ENCODE measurements around the gene ZBTB22. TPM values are rescaled to one million over a fixed set of nuclear protein-coding genes. Genes with fewer than 3 reads are reported as not detected.
A peak's percentile ranks its signal among the peaks of the same experiment; 100 is the strongest.

The ZBTB22 gene
- total RNA-seq, 2 experiments from 2014 or later = 11.0 to 12.1 TPM

DNA sequence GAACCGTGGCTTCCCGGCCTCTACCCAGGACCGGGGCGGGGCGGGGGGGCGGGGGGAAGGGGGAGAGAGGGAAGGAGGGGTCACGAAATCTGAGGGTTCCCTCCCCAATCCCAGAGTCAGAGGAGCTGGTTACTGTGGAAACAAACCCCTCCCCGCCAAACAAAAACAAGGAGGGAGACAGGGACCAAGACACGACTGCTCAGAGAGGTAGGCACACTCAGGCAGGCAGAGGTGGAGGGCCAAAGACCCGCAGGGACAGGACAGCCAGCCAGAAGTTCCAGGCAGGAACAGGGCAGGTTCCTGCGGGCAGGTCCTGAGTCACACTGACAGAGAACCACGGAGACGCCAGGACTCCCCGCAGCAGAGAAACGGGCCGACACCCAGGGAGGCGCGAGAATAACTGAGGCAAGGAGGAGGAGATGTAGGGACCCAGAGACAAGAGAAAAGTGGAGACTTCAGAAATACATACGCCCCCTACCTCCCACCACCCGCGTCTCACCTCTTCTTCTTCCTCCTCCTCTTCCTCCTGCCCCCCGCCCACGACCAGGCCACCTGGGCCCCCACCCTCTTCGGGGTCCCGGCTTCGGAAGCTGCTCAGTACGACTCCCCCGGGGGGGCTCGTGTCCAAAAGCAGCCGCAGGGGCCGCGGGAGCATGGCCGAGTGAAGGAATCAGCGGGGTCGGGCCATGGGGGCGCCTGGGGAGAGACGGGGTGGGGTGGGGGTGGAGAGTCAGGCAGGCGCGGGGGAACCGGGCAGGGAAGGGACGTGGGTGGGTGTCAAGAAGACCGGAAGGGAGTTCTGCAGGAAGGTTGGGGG lies 19.4 kb downstream of the ZBTB22 start:
- POLR2A ChIA-PET = interaction anchor here (0.6 to 3.3 kb wide), 11 partner anchors 9 to 444 kb away, joined by 3 to 30 read pairs (median 6); partner anchors contain the start of genes B3GALT4, PFDN6, PSMB9 and RPS18
- peaks cover 25% of the 10 kb centered on the region for H3K4me1 Mint-ChIP-seq (ENCODE audit: low read depth)
- H3K9me3 Mint-ChIP-seq = no peaks in the 10 kb centered on the region
- H3K36me3 Mint-ChIP-seq = peaks cover 18% of the 10 kb centered on the region
- H3K27me3 Mint-ChIP-seq = no peaks in the 10 kb centered on the region
- H3K27ac Mint-ChIP-seq = peak overlapping the region; percentile 96
- DNase-seq = peak; percentile 79
- H3K4me3 Mint-ChIP-seq = peak overlapping the region; percentile 89
- CTCF ChIA-PET = interaction anchor here (1.2 to 4.7 kb wide), 7 partner anchors 9 to 93 kb away, joined by 3 to 36 read pairs (median 5); partner anchors contain the start of genes B3GALT4, HSD17B8, PFDN6 and RING1
- intact Hi-C loops (cut with micrococcal nuclease) = loop anchor here (2.0 to 5.0 kb wide), 2 partner anchors 94 to 121 kb away; partner anchors contain the start of genes CUTA and KIFC1

DNA sequence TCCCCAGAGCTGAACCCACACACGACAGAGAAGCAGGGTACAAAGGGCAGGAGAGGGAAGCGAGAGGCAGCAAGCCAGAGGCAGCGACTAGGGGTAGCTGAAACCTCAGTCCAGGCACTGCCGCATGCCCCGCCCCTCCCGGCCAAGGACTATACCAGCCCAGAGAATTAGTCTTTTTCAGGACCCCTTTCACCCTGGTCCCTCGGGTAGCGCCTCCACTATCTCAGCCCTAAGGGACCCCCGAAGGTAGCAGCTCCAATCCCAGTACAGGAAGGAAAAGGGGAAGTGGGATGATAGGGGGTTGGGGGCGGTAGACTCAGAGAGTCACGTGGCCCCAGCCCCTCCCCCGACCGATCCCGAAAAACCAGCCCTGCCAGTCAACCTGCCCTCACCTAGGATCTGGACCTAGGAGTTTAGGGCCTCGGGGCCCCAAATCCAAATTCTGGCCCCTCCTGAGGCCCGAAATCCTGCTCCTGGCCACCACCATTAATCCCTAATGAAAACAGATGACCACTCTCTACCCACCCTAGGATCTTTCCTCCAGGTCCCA lies 20.1 kb downstream of the ZBTB22 start:
- ChIA-PET POLR2A (interaction anchor here (0.6 to 3.3 kb wide), 8 partner anchors 8 to 444 kb away, joined by 3 to 30 read pairs (median 4); partner anchors contain the start of genes PFDN6, PSMB9, RPS18 and VPS52), CTCF (interaction anchor here (1.5 to 4.7 kb wide), 2 partner anchors 20 to 48 kb away, joined by 3 to 31 read pairs; partner anchors contain the start of gene B3GALT4)
- intact Hi-C loops (cut with micrococcal nuclease) = loop anchor here (5.0 kb wide), 1 partner anchor 95 kb away; the partner anchor contains the start of gene KIFC1
- H3K9me3 Mint-ChIP-seq = no peaks in the 10 kb centered on the region
- H3K27ac Mint-ChIP-seq = peak overlapping the region; percentile 54
- no peak for DNase-seq
- H3K27me3 Mint-ChIP-seq = no peaks in the 10 kb centered on the region
- peaks cover 25% of the 10 kb centered on the region for H3K4me1 Mint-ChIP-seq (ENCODE audit: low read depth)
- H3K4me3 Mint-ChIP-seq = peak overlapping the region; percentile 46
- H3K36me3 Mint-ChIP-seq = peaks cover 20% of the 10 kb centered on the region

DNA sequence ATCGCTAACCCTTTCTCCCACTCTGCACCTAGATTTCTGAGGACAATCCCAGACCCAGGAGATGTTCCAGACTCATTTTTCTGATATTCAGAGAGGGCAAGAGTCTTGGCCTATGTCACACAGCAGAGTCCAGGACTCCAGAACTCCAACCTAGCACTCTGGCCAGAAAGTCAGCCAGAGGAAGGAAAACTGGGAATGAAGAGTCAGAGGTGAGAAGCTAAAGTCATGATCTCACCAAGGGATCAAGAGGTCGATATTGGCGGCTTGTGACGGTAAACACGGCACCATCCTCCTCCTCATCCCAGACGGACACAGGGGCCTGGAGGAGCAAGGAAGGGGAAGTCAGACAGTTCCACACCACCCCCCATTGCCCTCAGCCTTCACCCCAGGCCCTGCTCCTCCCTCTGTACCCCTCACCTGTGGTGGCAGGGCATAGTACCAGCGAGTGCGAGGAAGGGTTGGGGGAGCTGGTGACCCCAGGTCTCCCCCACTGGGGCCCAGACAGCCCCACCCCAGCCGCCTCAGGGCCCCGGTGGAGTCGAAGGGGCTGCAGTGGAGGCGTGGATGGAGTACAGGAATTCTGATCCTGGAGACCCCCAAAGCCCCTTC lies 20.6 kb downstream of the ZBTB22 start:
- CTCF ChIA-PET = interaction anchor here (4.7 kb wide), 1 partner anchor 19 kb away, joined by 31 read pairs; the partner anchor contains the start of gene B3GALT4
- H3K36me3 Mint-ChIP-seq = peaks cover 26% of the 10 kb centered on the region
- H3K4me1 Mint-ChIP-seq (ENCODE audit: low read depth) = peaks cover 25% of the 10 kb centered on the region
- DNase-seq = no peak
- POLR2A ChIA-PET = interaction anchor here (0.8 to 3.3 kb wide), 4 partner anchors 7 to 282 kb away, joined by 3 to 30 read pairs (median 4); partner anchors contain the start of genes PFDN6, RPS18, VPS52 and WDR46
- H3K9me3 Mint-ChIP-seq = no peaks in the 10 kb centered on the region
- peak overlapping the region; percentile 54 for H3K27ac Mint-ChIP-seq
- no peaks in the 10 kb centered on the region for H3K27me3 Mint-ChIP-seq
- intact Hi-C loops (cut with micrococcal nuclease) = loop anchor here (5.0 kb wide), 1 partner anchor 95 kb away; the partner anchor contains the start of gene KIFC1
- H3K4me3 Mint-ChIP-seq = peak overlapping the region; percentile 13

DNA sequence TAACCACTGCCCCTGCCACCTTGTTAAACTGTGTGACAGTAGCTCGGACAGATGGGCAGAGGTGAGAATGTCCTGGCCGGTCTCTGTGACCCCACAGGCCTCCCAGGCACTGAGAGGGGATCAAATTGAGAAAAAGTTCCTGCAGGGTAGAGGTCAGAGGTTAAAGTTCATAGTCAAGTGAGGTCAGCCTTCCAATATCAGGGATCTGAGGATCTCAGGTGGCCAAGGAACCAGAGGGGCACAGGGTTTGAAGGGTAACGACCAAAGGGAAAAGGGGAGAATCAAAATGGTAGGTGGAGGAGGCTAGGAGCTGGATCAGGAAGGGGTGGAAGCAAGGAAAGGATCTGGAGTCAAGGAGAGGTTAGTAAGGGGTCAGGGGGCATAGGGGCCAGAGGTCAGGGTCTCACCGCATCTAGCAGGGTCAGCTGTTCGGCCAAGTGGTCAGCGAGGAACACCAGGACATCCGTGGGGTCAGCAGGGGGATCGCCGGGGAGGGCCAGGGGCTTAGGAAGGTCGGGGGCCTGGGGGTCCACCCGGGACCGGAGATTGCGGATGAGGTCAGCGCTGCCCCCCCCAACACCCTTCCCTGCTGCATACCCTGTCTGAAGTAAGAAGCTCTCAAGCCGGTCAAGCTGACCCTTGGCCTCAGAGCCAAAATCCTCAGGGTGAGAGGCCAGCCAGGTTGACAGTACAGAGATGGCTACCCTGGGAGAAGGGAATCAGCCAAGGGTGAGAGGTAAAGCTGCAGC lies 21.7 kb downstream of the ZBTB22 start:
- Mint-ChIP-seq H3K4me1 (ENCODE audit: low read depth) (peaks cover 28% of the 10 kb centered on the region), H3K4me3 (no peak overlapping the region), H3K36me3 (peaks cover 19% of the 10 kb centered on the region), H3K27me3 (no peaks in the 10 kb centered on the region), H3K27ac (no peak overlapping the region), H3K9me3 (no peaks in the 10 kb centered on the region)
- ChIA-PET POLR2A (no interaction called here), CTCF (interaction anchor here (4.7 kb wide), 1 partner anchor 18 kb away, joined by 31 read pairs; the partner anchor contains the start of gene B3GALT4)
- intact Hi-C loops (cut with micrococcal nuclease) = loop anchor here (5.0 kb wide), 1 partner anchor 97 kb away; the partner anchor contains the start of gene KIFC1
- DNase-seq = no peak

DNA sequence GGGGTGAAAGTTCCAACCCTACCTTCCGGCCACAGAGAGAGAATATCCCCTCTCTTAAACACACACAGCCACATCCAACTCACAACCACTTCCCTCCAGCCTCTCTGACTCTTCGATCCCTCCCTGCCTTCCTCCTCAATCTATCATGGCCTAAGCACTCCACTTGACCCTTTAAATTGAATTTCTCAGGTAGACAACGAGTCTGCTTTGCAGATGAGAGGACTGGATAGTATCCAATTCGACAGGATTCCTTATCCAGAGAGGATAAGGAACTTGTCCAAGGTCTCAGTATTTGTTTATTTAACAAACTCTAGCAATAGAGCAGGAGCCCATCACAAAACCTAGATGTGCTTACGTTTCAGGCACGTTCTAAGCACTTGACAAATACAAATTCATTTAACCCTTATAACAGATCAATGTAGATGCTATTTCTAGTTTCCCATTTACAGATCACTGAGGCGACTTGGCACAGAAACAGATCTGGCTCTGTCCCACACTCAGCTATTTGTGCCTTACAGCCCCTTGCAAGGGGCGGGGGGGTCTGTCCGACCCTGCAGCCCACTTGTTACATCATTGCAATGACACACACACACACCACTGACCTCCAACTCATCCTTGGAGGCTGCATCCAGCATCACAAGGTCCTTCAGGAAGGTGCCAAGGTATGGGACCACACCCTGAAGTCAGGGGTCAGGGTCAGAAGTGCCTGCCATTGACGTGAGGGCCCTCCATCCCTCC lies 23.3 kb downstream of the ZBTB22 start:
- ChIA-PET CTCF (no interaction called here), POLR2A (no interaction called here)
- Mint-ChIP-seq H3K36me3 (peaks cover 9% of the 10 kb centered on the region), H3K9me3 (no peaks in the 10 kb centered on the region), H3K4me1 (ENCODE audit: low read depth) (peaks cover 30% of the 10 kb centered on the region), H3K4me3 (no peak overlapping the region), H3K27ac (peak overlapping the region; percentile 26), H3K27me3 (no peaks in the 10 kb centered on the region)
- DNase-seq = no peak
- intact Hi-C loops (cut with micrococcal nuclease) = no loop called here

DNA sequence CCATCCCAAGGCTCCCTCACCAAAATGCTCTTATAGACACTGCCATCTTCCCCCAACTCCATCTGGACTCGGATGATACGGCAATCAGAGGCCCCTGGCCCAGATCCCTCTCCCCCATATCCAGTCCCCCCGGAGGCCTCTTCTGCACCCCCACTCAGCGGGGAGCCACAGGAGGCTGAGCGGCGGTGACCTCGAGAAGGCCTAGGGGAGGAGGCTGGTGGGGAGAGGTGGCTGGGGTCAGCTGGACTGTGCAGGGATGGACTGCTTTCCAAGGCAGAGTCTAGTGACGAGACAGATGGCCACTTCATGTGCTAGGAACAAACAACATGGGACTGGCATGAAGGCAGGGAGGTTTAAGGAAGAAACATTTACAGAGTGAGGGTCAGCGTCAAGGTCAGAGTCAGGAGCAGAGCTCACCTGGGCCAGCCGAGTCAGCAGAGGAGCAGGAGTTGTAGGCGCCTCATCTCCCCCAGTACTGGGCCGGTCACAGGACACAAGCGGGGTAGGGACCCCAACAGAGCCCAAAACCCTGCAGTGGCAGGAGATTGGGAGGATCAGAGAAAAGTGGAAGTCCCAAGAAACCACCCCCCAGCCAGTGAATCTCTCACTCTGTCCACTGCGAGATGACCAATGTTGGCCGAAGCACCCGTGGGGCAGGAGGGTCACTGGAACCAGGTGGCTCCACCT lies 24.4 kb downstream of the ZBTB22 start:
- Mint-ChIP-seq H3K9me3 (no peaks in the 10 kb centered on the region), H3K27ac (no peak overlapping the region), H3K36me3 (peaks cover 9% of the 10 kb centered on the region), H3K4me1 (ENCODE audit: low read depth) (peaks cover 35% of the 10 kb centered on the region), H3K4me3 (no peak overlapping the region), H3K27me3 (no peaks in the 10 kb centered on the region)
- POLR2A ChIA-PET = no interaction called here
- CTCF ChIA-PET = no interaction called here
- intact Hi-C loops (cut with micrococcal nuclease) = no loop called here
- no peak for DNase-seq

DNA sequence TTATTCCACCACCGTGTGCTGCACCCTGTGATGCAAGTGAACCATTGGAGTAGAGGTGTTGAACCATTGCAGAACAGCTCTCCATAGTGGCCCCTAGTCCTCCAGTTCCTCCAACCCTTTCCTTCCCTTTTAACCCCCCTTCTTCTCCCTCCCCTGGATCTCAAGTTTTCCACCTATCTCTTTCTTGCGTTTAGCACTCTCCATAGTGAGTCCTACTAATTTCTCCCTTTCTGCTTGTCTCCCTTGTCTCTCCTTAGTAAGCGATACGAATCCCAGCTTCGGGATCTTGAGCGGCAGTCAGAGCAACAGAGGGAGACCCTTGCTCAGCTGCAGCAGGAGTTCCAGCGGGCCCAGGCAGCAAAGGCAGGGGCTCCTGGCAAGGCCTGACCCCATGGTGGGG lies 27.1 kb downstream of the ZBTB22 start:
- peak overlapping the region; percentile 80 for H3K27ac Mint-ChIP-seq
- ChIA-PET POLR2A (interaction anchor here (0.6 to 3.7 kb wide), 5 partner anchors 8 to 246 kb away, joined by 3 to 40 read pairs (median 12); partner anchors contain the start of genes B3GALT4, RGL2 and TAPBP), CTCF (interaction anchor here (2.4 to 4.9 kb wide), 3 partner anchors 9 to 100 kb away, joined by 6 to 37 read pairs (median 18); partner anchors contain the start of genes B3GALT4 and RGL2)
- no peaks in the 10 kb centered on the region for H3K9me3 Mint-ChIP-seq
- intact Hi-C loops (cut with micrococcal nuclease) = no loop called here
- H3K36me3 Mint-ChIP-seq = peaks cover 25% of the 10 kb centered on the region
- no peaks in the 10 kb centered on the region for H3K27me3 Mint-ChIP-seq
- DNase-seq = no peak
- peaks cover 41% of the 10 kb centered on the region for H3K4me1 Mint-ChIP-seq (ENCODE audit: low read depth)
- peak overlapping the region; percentile 98 for H3K4me3 Mint-ChIP-seq

DNA sequence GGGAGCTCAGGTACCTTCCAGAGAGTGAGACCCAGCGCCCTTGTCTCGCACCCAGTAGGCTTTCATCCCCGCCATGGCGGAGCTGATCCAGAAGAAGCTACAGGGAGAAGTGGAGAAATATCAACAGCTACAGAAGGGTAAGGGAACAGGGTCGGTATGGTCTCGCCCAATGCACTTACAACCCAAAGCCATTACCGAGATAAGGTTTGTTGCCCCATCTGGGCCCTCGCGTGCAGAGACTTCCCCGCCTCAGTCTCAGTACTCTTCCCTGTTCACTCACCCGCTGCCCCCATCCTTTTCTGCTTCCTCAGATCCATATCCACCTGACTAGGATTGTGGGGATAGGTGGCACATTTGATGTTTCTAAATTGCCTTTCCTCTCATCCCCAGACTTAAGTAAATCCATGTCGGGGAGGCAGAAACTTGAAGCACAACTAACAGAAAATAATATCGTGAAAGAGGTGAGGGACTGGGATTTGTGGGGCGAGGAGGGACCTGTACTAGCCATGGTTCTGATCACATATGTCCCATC lies 27.7 kb downstream of the ZBTB22 start:
- CTCF ChIA-PET = interaction anchor here (1.3 to 4.9 kb wide), 5 partner anchors 9 to 101 kb away, joined by 4 to 37 read pairs (median 6); partner anchors contain the start of genes B3GALT4, RGL2, RPS18 and VPS52
- POLR2A ChIA-PET = interaction anchor here (1.4 to 3.7 kb wide), 6 partner anchors 9 to 39 kb away, joined by 4 to 40 read pairs (median 18); partner anchors contain the start of genes B3GALT4, RGL2, RPS18 and TAPBP
- Mint-ChIP-seq H3K4me3 (peak overlapping the region; percentile 98), H3K9me3 (no peaks in the 10 kb centered on the region), H3K27me3 (no peaks in the 10 kb centered on the region), H3K27ac (peak overlapping the region; percentile 80), H3K4me1 (ENCODE audit: low read depth) (peaks cover 41% of the 10 kb centered on the region), H3K36me3 (peaks cover 25% of the 10 kb centered on the region)
- DNase-seq = no peak
- intact Hi-C loops (cut with micrococcal nuclease) = loop anchor here (1.0 kb wide), 5 partner anchors 9 to 41 kb away; partner anchors contain the start of genes B3GALT4 and VPS52

DNA sequence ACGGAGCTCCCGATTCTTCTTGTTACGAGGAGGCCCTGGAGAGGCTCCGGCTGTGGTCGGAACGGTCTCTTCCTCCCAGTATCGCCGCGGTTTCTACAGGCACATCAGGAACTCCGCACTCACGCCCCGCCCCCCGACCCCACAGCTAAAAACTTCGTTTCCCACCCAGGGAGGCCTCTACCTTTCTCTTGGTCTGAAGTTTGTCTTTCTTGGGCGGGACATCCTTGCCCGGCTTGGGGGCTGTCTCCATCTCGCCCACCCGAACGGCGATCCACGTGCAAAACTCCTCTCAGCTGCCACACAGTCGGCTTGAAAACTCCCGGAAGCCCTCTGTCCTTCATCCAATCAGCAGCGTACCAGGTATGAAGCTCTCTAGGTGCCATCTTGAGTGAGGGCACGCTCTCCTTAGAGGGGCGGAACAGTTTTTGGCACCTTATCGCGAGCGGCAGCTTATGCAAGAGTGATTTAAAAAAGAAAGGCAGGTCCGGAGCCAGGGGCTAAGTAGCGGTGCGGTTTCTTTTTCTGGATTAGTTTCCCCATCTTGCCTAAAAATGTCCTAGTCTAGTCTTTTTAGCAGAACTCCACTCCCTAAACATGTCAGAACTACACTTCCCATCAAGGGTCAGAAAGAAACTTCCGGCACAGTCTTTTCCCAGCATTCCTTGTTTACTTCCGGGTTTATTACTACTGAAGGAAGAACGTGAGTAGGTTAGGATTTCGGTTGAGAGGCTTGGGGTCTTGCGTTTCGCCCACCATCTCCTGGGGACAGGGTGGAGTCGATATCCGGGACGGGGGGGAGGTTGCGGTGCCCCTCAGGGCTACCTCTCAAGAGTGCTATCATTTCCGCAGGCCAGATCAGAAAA lies 28.4 kb downstream of the ZBTB22 start, which contains the start of the genes PFDN6 and WDR46:
TSS of gene PFDN6 (plus strand) at position 681 of the 863 bp plus-strand sequence. CDS start 256 bp downstream, outside the sequence.
TSS of gene WDR46 (minus strand) at position 319 of the 863 bp plus-strand sequence. CDS start at position 250, 69 bp downstream.
- intact Hi-C loops (cut with micrococcal nuclease) = loop anchor here (1.0 kb wide), 5 partner anchors 10 to 40 kb away; partner anchors contain the start of genes B3GALT4 and VPS52
- CTCF ChIA-PET = interaction anchor here (1.3 to 4.9 kb wide), 5 partner anchors 10 to 102 kb away, joined by 4 to 37 read pairs (median 6); partner anchors contain the start of genes B3GALT4, RGL2, RPS18 and VPS52
- DNase-seq = peak; percentile 89
- H3K9me3 Mint-ChIP-seq = no peaks in the 10 kb centered on the region
- peak within 1 kb of the TSS; percentile 98 for H3K4me3 Mint-ChIP-seq
- peaks cover 27% of the 10 kb centered on the region for H3K36me3 Mint-ChIP-seq
- H3K4me1 Mint-ChIP-seq (ENCODE audit: low read depth) = peaks cover 41% of the 10 kb centered on the region
- POLR2A ChIA-PET = interaction anchor here (0.7 to 3.7 kb wide), 7 partner anchors 9 to 317 kb away, joined by 3 to 40 read pairs (median 12); partner anchors contain the start of genes B3GALT4, RGL2, RPS18 and TAPBP
- no peaks in the 10 kb centered on the region for H3K27me3 Mint-ChIP-seq
- H3K27ac Mint-ChIP-seq = peak within 1 kb of the TSS; percentile 80
